Dermis microvascular lymphatic vessel endothelial cell (primary cell): ENCODE measurements around the gene PHF19. TPM values are rescaled to one million over a fixed set of nuclear protein-coding genes. Genes with fewer than 3 reads are reported as not detected.
A peak's percentile ranks its signal among the peaks of the same experiment; 100 is the strongest.

Experiments
- DNase-seq, 2 donors: peaks; one replicate each; pipeline versions ENCODE4 v3.0.0 to v3.0.0-alpha.2; 2010; ENCODE audit warnings: low read depth in 2 of 2
- total RNA-seq: library from RNA; depleted of rRNA; stranded (reverse); fragments of >200 nt; gene quantifications from 2 replicates; pipeline ENCODE4 v1.2.1, GENCODE V29; 2014

The PHF19 gene
- total RNA-seq, 1 donor from 2014 or later, result 32.1 TPM

DNA sequence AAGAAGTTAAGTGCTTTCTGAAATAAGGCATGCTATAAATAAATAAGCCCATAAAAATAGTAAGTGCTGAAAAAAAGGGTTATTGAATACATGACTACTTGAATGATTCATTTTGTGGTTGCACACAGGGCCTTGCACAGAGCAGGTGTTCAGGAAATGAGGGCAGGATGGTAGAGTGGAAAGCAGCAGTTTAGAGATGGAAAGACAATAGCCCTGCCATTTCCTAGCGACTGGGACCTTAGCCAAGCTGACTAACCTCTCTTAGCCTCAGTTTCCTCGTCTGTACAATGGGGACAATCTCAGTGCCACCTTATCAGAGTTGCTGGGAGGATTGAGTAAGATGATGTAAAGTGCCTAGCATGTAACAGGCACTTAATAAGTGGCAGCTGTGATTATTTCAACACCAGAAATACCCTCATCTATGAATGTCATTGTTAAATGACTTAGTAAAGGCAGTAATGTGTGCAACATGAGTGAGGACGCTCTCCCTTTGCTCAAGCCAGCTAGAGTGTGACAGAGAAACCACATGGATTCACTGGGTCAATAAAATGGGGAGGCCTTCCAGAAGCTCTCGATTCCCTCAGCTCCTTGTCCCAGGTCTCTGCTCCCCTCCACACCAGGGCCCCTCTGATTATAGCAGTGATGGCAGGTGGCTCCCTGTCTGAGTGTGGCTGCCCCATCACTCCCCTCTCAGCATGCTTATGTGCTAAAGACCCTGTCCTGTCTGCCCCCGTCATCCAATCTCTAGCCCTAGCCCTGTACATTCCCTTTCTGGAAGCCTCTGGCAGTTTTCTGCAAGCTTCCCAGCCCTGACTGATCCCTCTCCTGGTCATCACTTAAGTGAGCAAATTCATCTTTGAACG lies 16.0 kb upstream of the PHF19 start:
- DNase-seq, result peak; percentile 95 to 98

GRCh38 chr9:120891884-120892747 lies 15.1 kb upstream of the PHF19 start:
- DNase-seq, result no peak

- DNase-seq, result no peak
Observed at GRCh38 chr9:120891245-120891883, 14.4 kb upstream of the PHF19 start.

- no peak for DNase-seq
Observed at GRCh38 chr9:120890320-120891244, 13.6 kb upstream of the PHF19 start.

- DNase-seq, result no peak
Observed at GRCh38 chr9:120889606-120890271, 12.8 kb upstream of the PHF19 start.

GRCh38 chr9:120888626-120889025 lies 11.6 kb upstream of the PHF19 start:
- DNase-seq, result no peak

- no peak for DNase-seq
Observed at GRCh38 chr9:120886490-120886967, 9.5 kb upstream of the PHF19 start.

DNA sequence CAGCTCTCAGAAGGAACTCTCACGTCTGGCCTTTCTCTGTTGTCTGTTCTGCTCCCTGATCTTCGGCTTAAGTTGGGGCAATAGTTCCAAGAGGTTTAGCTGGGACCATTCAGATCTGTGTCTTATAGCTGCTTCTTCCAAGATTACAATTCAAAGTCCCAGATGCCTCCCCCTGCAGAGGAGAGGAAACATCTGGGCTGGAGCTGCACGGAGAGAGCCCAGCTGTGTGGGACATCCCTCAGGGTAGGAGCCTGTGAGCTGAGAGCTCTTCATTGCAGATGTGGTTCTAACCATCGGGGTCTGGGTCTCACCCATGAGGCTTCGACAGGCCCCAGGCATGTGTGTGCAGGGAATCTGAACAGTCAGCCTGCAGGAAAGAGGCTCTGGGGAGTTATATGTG lies 9.0 kb upstream of the PHF19 start:
- no peak for DNase-seq

DNA sequence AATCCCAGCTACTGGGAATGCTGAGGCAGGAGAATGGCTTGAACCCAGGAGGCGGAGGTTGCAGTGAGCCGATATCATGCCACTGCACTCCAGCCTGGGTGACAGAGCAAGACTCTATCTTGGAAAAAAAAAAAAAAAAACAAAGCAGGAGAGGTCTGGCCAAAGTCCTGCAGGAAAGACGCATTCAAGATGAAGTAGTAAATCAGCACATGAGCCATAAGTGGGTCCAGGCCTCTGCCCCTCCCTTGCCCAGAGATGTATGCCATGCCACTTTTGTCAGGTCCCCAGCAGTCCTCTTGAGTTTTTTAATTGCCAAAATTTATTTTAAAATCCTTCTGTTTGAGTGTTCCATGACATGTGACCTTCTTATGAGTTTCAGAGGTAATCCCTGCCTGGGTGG lies 8.5 kb upstream of the PHF19 start:
- DNase-seq, result no peak

- DNase-seq, result no peak
Observed at GRCh38 chr9:120883608-120883996, 6.6 kb upstream of the PHF19 start.

GRCh38 chr9:120882935-120883607 lies 6.1 kb upstream of the PHF19 start:
- DNase-seq, result no peak

DNA sequence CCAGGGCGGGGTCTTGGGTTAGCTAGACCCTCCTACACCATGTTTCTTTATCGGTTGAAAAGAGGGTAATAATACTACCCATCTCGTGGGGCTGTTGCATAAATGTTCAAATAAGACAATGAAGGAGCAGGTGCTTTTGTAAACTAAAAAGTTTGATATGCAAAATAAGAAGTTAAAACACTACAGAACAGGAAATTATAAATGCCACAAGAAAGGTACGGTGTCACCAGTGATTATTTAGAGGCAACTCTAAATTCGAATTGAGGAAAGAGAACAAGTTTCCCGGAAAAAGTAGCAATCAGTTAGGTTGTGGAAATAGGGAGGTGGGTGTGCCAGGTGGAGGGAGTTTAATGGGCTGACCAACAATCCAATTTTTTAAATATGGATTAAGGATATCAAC lies 2.5 kb upstream of the PHF19 start:
- DNase-seq, result no peak

DNA sequence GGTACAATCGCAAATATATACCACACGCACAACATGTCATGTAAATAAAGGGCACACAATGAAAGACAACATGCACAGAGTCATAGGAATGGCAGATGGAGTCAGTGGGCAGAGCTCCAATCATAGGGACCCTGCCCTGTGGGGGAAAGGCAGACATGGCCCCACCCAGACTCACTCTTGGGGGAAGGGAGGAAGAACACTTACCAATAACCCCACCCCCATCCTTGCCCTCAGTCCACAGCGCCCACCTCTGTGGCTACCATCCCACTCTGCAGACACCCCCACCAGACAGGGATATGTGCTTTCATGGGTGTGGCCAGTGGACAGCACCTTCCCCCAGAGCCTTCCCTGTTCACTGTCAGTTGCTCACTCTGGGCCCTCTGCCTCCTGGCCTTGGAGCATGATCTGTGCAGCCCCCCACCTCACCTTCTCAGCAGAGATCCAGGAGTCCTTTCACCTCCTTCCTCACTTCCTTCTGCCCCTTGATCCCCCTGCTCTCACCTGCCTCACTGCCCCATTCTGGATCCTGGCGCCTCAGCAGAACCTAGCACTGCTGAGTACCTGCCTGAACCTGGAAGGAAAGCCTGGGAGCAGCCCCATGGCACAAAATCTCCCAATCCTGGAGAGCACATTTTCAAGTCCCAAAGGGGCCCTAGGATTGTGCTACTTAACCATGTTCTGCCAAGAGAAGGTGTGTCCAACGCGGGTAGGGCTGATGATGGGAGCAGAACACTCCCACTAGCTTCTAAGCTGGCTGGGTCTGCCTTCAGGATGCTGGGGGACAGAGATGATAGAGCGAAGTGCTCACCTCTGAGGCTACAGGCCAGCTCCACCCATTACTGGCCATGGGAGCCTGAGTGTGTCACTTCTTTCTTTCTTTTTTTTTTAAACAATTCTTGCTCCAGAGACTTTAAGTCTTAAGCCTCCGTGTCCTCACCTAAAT lies 1.5 kb upstream of the PHF19 start:
- no peak for DNase-seq

GRCh38 chr9:120877276-120878034 lies 467 bp upstream of the PHF19 start:
- peak; percentile 29 to 86 for DNase-seq

- peak; percentile 41 to 88 for DNase-seq
Observed at GRCh38 chr9:120875954-120876841, 790 bp downstream of the PHF19 start.

GRCh38 chr9:120875643-120875953 lies 1.4 kb downstream of the PHF19 start:
- DNase-seq, result no peak

GRCh38 chr9:120875195-120875565 lies 1.8 kb downstream of the PHF19 start:
- DNase-seq, result no peak
